ENCODE data around the gene B3GLCT. TPM values are rescaled to one million over a fixed set of nuclear protein-coding genes. Genes with fewer than 3 reads are reported as not detected.
"Not testable (repeated sequence)": the region's sequence is repeated elsewhere in the genome, so short reads cannot be mapped to it uniquely, and the experiment has no call there.

Gene B3GLCT
- total and polyA plus RNA-seq, 2 experiments from 2014 or later = 14.9 to 18.3 TPM

DNA sequence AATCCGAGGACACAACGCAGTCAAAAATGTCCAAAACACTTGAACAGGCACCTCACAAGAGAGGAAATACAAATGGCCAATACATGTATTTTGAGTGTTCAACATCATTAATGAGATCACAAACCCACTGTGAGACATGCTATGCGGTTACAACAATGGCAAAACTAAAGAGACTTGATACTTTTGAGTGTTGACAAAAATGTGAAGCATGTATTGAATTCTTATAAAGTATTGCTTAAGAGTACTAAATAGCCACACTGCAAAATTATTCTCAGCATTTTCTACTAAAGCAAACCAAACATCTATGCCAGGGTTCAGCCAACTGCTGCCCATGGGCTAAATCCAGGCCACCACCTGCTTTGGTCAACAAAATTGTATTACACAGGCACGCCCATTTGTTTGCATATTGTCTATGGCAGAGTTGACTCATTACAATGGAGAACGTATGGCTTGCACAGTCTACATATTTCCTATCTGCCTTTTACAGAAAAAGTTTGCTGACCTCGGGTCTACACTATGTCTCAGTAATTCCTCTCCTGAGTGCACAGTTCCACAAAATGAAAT, 135.3 kb downstream of the B3GLCT start:
- Histone ChIP-seq H3K27me3 (replicated peaks; ENCODE audit: insufficient read depth) (no peaks in the 10 kb centered on the region), H3K9me2 (ENCODE audit: insufficient read depth) (no peaks in the 10 kb centered on the region), H3K4me2 (ENCODE audit: unreplicated experiment) (no peak overlapping the region), H3K4me1 (ENCODE audit: insufficient read depth) (peaks cover 4% of the 10 kb centered on the region), H4K20me1 (ENCODE audit: insufficient read depth) (no peaks in the 10 kb centered on the region), H3K36me3 (ENCODE audit: low read depth) (no peaks in the 10 kb centered on the region), H3F3A (ENCODE audit: insufficient read depth) (0 out of 2 replicates have a peak, but pooled peaks cover 2% of the 10 kb centered on the region), H3K9ac (no peak overlapping the region), H2AFZ (no peak overlapping the region), H3K4me3 (no peak overlapping the region), H3K27ac (no peak overlapping the region), H3K79me2 (ENCODE audit: insufficient read depth) (no peaks in the 10 kb centered on the region), H3K9me3 (ENCODE audit: low read depth) (no peaks in the 10 kb centered on the region)
- no peak for DNase-seq
- in situ Hi-C loops (cut with MboI) = no loop called here
- no peak for TF ChIP-seq EZH2phosphoT487 (IDR thresholded peaks at IDR 0.05; ENCODE audit: insufficient read depth, low read depth)
- no peak for TF ChIP-seq EZH2 (IDR thresholded peaks at IDR 0.05; ENCODE audit: insufficient read depth, poor library complexity, severe bottlenecking)
- 76 to 83% methylated on average over 6 of the region's 6 CpGs for WGBS, 2 experiments (ENCODE audit: low coverage in 1 of 2, low lambda C conversion rate in 2 of 2, missing lambda C conversion rate in 2 of 2)

DNA sequence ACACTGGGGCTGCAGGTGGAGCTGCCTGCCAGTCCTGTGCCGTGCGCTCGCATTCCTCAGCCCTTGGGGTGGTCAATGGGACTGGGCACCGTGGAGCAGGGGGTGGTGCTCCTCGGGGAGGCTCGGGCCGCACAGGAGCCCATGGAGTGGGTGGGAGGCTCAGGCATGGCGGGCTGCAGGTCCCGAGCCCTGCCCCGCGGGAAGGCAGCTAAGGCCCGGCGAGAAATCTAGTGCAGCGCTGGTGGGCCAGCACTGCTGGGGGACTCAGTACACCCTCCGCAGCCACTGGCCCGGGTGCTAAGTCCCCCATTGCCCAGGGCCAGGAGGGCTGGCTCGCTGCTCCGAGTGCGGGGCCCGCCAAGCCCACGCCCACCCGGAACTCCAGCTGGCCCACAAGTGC, 139.8 kb downstream of the B3GLCT start:
- H3K4me1 ChIP-seq (ENCODE audit: insufficient read depth); H3K36me3 ChIP-seq (ENCODE audit: low read depth); DNase-seq; H3K27me3 ChIP-seq (replicated peaks; ENCODE audit: insufficient read depth); H3K9me3 ChIP-seq (ENCODE audit: low read depth); H3F3A ChIP-seq (ENCODE audit: insufficient read depth); H3K9me2 ChIP-seq (ENCODE audit: insufficient read depth); H2AFZ ChIP-seq; H3K4me2 ChIP-seq (ENCODE audit: unreplicated experiment); H3K27ac ChIP-seq; H3K4me3 ChIP-seq; H3K9ac ChIP-seq; H3K79me2 ChIP-seq (ENCODE audit: insufficient read depth); H4K20me1 ChIP-seq (ENCODE audit: insufficient read depth); in situ Hi-C loops (cut with MboI): not testable (repeated sequence)
- 64 to 66% methylated on average over 15 to 20 of the region's 22 CpGs for WGBS, 2 experiments (ENCODE audit: low coverage in 1 of 2, low lambda C conversion rate in 2 of 2, missing lambda C conversion rate in 2 of 2)

DNA sequence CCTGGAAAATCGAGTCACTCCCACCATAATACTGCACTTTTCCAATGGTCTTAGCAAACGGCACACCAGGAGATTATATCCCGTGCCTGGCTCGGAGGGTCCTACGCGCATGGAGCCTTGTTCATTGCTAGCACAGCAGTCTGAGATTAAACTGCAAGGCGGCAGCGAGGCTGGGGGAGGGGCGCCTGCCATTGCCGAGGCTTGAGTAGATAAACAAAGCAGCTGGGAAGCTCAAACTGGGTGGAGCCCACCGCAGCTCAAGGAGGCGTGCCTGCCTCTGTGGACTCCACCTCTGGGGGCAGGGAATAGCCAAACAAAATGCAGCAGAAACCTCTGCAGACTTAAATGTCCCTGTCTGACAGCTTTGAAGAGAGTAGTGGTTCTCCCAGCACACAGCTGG, 141.1 kb downstream of the B3GLCT start:
- H4K20me1 ChIP-seq (ENCODE audit: insufficient read depth); H3K9me2 ChIP-seq (ENCODE audit: insufficient read depth); H2AFZ ChIP-seq; H3K79me2 ChIP-seq (ENCODE audit: insufficient read depth); H3K9ac ChIP-seq; H3K27me3 ChIP-seq (replicated peaks; ENCODE audit: insufficient read depth); H3F3A ChIP-seq (ENCODE audit: insufficient read depth); in situ Hi-C loops (cut with MboI); H3K4me3 ChIP-seq; H3K4me2 ChIP-seq (ENCODE audit: unreplicated experiment); H3K4me1 ChIP-seq (ENCODE audit: insufficient read depth); H3K27ac ChIP-seq; H3K9me3 ChIP-seq (ENCODE audit: low read depth); DNase-seq; H3K36me3 ChIP-seq (ENCODE audit: low read depth): not testable (repeated sequence)
- 63 to 70% methylated on average over 12 of the region's 12 CpGs for WGBS, 2 experiments (ENCODE audit: low coverage in 1 of 2, low lambda C conversion rate in 2 of 2, missing lambda C conversion rate in 2 of 2)

- 75 to 83% methylated on average over 2 of the region's 2 CpGs for WGBS, 2 experiments (ENCODE audit: low coverage in 1 of 2, low lambda C conversion rate in 2 of 2, missing lambda C conversion rate in 2 of 2)
- Histone ChIP-seq H3K4me3 (no peak overlapping the region), H3F3A (ENCODE audit: insufficient read depth) (0 out of 2 replicates have a peak, but pooled peaks cover 7% of the 10 kb centered on the region), H3K27me3 (replicated peaks; ENCODE audit: insufficient read depth) (peaks cover 11% of the 10 kb centered on the region; the same call in 1 of the 2 replicates), H3K27ac (no peak overlapping the region), H3K36me3 (ENCODE audit: low read depth) (no peaks in the 10 kb centered on the region), H3K4me2 (ENCODE audit: unreplicated experiment) (no peak overlapping the region), H4K20me1 (ENCODE audit: insufficient read depth) (no peaks in the 10 kb centered on the region), H2AFZ (no peak overlapping the region), H3K79me2 (ENCODE audit: insufficient read depth) (no peaks in the 10 kb centered on the region), H3K9me2 (ENCODE audit: insufficient read depth) (0 out of 2 replicates have a peak, but pooled peaks cover 3% of the 10 kb centered on the region), H3K9ac (no peak overlapping the region), H3K4me1 (ENCODE audit: insufficient read depth) (peaks cover 16% of the 10 kb centered on the region), H3K9me3 (ENCODE audit: low read depth) (no peaks in the 10 kb centered on the region)
- DNase-seq = no peak
- in situ Hi-C loops (cut with MboI) = no loop called here
- TF ChIP-seq EZH2 (IDR thresholded peaks at IDR 0.05; ENCODE audit: insufficient read depth, poor library complexity, severe bottlenecking) = no peak
- no peak for TF ChIP-seq EZH2phosphoT487 (IDR thresholded peaks at IDR 0.05; ENCODE audit: insufficient read depth, low read depth)
These were observed 147.1 kb downstream of the B3GLCT start for GRCh38 chr13:31346891-31347290.

DNA sequence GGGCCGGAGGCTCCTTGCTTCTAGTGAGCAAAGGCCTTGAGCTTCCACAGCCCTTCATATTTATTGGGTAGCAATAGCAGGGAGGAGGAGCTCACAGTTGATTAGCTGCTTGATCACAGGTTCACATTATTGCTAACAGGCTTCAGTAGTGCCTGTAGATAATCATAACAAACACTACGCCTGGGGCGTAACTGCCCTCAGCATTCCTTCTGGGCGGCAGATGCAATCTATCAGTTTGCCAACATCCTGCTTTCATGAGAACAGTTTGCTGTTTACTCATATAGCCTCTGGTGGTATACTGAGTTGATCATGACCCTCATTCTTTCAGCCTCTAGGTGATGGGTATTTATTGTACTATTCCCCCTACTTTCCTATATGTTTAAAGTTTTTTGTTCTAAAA, 149.4 kb downstream of the B3GLCT start:
- Histone ChIP-seq H3K4me2 (ENCODE audit: unreplicated experiment) (no peak overlapping the region), H2AFZ (no peak overlapping the region), H4K20me1 (ENCODE audit: insufficient read depth) (no peaks in the 10 kb centered on the region), H3K9ac (no peak overlapping the region), H3K4me3 (no peak overlapping the region), H3K36me3 (ENCODE audit: low read depth) (no peaks in the 10 kb centered on the region), H3K4me1 (ENCODE audit: insufficient read depth) (peaks cover 16% of the 10 kb centered on the region), H3K27ac (no peak overlapping the region), H3K9me3 (ENCODE audit: low read depth) (no peaks in the 10 kb centered on the region), H3K27me3 (replicated peaks; ENCODE audit: insufficient read depth) (peaks cover 31% of the 10 kb centered on the region), H3K9me2 (ENCODE audit: insufficient read depth) (0 out of 2 replicates have a peak, but pooled peaks cover 3% of the 10 kb centered on the region), H3F3A (ENCODE audit: insufficient read depth) (0 out of 2 replicates have a peak, but pooled peaks cover 7% of the 10 kb centered on the region), H3K79me2 (ENCODE audit: insufficient read depth) (no peaks in the 10 kb centered on the region)
- DNase-seq = peak; percentile 20
- WGBS, 2 experiments (ENCODE audit: low coverage in 1 of 2, low lambda C conversion rate in 2 of 2, missing lambda C conversion rate in 2 of 2) = 24 to 31% methylated on average over 4 of the region's 4 CpGs
- TF ChIP-seq EZH2phosphoT487 (IDR thresholded peaks at IDR 0.05; ENCODE audit: insufficient read depth, low read depth) (no peak), EZH2 (IDR thresholded peaks at IDR 0.05; ENCODE audit: insufficient read depth, poor library complexity, severe bottlenecking) (no peak)
- in situ Hi-C loops (cut with MboI) = no loop called here

All from GM23248 (cell line).